Esophagus muscularis mucosa (tissue), 4 donors: ENCODE measurements around the gene SAMD4B.

Experiments
- EP300 ChIP-seq: sonication (generic); formaldehyde crosslinking; IDR thresholded peaks from one replicate; pipeline ENCODE4 v1.6.1; 2017; ENCODE audit warnings: antibody characterized with exemption
- POLR2A ChIP-seq: fragments of 450-650 bp; IDR thresholded peaks from one replicate; pipeline ENCODE4 v1.6.1; 2017; ENCODE audit warnings: antibody characterized with exemption, moderate library complexity, mild to moderate bottlenecking, low read depth
- TF ChIP-seq, protein P1 (sequence below), 3 experiments: fragments of 200-600 bp in 2 of 3; fragments of 450-650 bp in 1 of 3; sonication (generic) in 2 of 3; IDR thresholded peaks; one replicate each; pipeline ENCODE4 v1.5.1; 2017 to 2019; ENCODE audit warnings: antibody characterized with exemption in 3 of 3, mild to moderate bottlenecking in 2 of 3, moderate library complexity in 1 of 3

DNA sequence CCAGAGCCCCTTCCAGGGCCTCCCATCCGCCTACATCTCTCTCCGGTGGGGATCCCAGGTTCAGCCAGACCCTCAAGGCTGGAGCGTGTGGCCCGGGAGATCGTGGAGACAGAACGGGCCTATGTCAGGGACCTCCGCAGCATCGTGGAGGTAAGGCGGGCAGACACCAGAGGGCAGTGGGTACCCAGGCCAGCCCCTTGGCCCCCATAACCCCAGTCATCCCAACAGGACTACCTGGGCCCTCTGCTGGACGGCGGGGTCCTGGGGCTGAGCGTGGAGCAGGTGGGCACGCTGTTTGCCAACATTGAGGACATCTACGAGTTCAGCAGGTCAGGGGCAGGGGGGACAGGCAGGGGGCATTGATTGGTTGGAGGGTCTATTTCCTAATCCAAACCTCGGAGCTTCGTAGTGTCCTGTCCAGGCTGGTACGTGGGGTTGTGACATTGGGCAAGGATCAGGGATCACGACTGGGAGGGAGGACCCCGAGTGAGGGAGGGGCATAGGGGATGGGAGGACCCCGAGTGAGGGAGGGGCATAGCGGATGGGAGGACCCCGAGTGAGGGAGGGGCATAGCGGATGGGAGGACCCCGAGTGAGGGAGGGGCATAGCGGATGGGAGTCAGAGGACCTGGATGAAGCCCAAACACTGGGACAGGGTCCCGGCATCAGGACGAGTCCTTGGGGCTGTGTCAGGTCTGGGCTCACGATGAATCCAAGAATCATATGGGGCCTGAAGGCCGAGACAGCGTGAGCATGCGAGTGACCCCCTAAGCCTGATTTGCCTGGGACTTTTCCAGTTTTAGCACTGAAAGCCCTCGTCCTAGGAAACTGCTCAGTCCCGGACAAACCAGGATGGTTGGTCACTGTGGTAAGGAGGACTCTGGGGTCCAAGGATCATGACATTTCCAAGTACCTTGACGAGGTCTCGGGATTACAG is 73.2 kb downstream of the SAMD4B start:
- TF ChIP-seq EP300, result no peak
- TF ChIP-seq, protein P1, sequence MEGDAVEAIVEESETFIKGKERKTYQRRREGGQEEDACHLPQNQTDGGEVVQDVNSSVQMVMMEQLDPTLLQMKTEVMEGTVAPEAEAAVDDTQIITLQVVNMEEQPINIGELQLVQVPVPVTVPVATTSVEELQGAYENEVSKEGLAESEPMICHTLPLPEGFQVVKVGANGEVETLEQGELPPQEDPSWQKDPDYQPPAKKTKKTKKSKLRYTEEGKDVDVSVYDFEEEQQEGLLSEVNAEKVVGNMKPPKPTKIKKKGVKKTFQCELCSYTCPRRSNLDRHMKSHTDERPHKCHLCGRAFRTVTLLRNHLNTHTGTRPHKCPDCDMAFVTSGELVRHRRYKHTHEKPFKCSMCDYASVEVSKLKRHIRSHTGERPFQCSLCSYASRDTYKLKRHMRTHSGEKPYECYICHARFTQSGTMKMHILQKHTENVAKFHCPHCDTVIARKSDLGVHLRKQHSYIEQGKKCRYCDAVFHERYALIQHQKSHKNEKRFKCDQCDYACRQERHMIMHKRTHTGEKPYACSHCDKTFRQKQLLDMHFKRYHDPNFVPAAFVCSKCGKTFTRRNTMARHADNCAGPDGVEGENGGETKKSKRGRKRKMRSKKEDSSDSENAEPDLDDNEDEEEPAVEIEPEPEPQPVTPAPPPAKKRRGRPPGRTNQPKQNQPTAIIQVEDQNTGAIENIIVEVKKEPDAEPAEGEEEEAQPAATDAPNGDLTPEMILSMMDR (IDR thresholded peaks at IDR 0.05), result peak in 1 of 3 experiments; percentile 4
- TF ChIP-seq POLR2A, result no peak
